Lower leg skin (tissue), 3 donors: ENCODE measurements around the gene KLHDC8B.

Experiments
- CTCF ChIP-seq, 3 donors: fragments of 450-650 bp; IDR thresholded peaks; one replicate each; pipeline ENCODE4 v1.5.1; 2016; ENCODE audit warnings: antibody characterized with exemption in 3 of 3, mild to moderate bottlenecking in 3 of 3, moderate library complexity in 2 of 3
- POLR2A ChIP-seq, 2 donors: fragments of 450-650 bp; IDR thresholded peaks; one replicate each; pipeline ENCODE4 v1.6.1; 2016 to 2017; ENCODE audit warnings: antibody characterized with exemption in 2 of 2, mild to moderate bottlenecking in 1 of 2, moderate library complexity in 1 of 2

- TF ChIP-seq CTCF (IDR thresholded peaks at IDR 0.05) (no peak), POLR2A (IDR thresholded peaks at IDR 0.05) (no peak)
These were observed 4.4 kb upstream of the KLHDC8B start for GRCh38 chr3:49166752-49167556.
